A549 (cell line): ENCODE data around the gene CTDP1. TPM values are rescaled to one million over a fixed set of nuclear protein-coding genes. Genes with fewer than 3 reads are reported as not detected.

Source experiments
- ATAC-seq, 2 experiments: fragments of 200-7000 bp in 1 of 2; fragments of >200 bp in 1 of 2; cut with Nextera tagmentation in 1 of 2; cut with Tn5 transposase in 1 of 2; 3 replicates each; pipeline versions ENCODE4 v1.8.0 to v1.9.1; 2018 to 2020; ENCODE audit warnings: mild to moderate bottlenecking in 1 of 2, moderate library complexity in 1 of 2
- CTCF ChIA-PET: fragments of 300-600 bp; sonication (Branson Sonifier 250); formaldehyde crosslinking; extraction: SDS; loops from one replicate; lab custom pipeline; 2021; ENCODE audit warnings: antibody characterized with exemption, inconsistent platforms; lab: Yijun Ruan, JAX
- POLR2A ChIA-PET: fragments of 350-600 bp; formaldehyde crosslinking; extraction: SDS; loops from one replicate; lab custom pipeline; 2021; ENCODE audit warnings: antibody characterized with exemption, inconsistent platforms; lab: Yijun Ruan, JAX
- DNase-seq, 2 experiments: peaks; one replicate each; pipeline versions ENCODE4 v3.0.0 to v3.0.0-alpha.2; 2011 to 2016; ENCODE audit warnings: low read depth in 1 of 2, low spot score in 1 of 2
- FAIRE-seq: peaks from 2 replicates; lab custom pipeline; 2011; peaks lifted over from hg19 to GRCh38; lab: Jason Lieb, UNC
- H3K27ac ChIP-seq, 2 experiments: fragments of >200 bp; sonication (Bioruptor Twin); formaldehyde crosslinking; 3 replicates each; pipeline ENCODE4 v1.5.1; 2016 to 2017
- H3K4me1 ChIP-seq: fragments of >200 bp; sonication (Bioruptor Twin); formaldehyde crosslinking; 3 replicates; pipeline ENCODE4 v1.6.1; 2016
- H3K4me2 ChIP-seq: fragments of >200 bp; sonication (Bioruptor Twin); formaldehyde crosslinking; 3 replicates; pipeline ENCODE4 v1.6.1; 2016
- H3K4me3 ChIP-seq: fragments of >200 bp; sonication (Bioruptor Twin); formaldehyde crosslinking; 3 replicates; pipeline ENCODE4 v1.5.1; 2016
- H3K9me3 ChIP-seq: fragments of >200 bp; sonication (Bioruptor Twin); formaldehyde crosslinking; 3 replicates; pipeline ENCODE4 v1.6.1; 2016
- CBX8 ChIP-seq: fragments of 200-600 bp; sonication (generic); IDR thresholded peaks from 2 replicates; pipeline ENCODE4 v1.6.1; 2016
- CEBPB ChIP-seq, 2 experiments: fragments of >200 bp in 1 of 2; sonication (Bioruptor Twin) in 1 of 2; formaldehyde crosslinking in 1 of 2; IDR thresholded peaks; 2 replicates each; pipeline ENCODE4 v1.6.1; 2012 to 2016
- CHD4 ChIP-seq: fragments of 200-600 bp; sonication (generic); IDR thresholded peaks from 2 replicates; pipeline ENCODE4 v1.6.1; 2016; ENCODE audit warnings: antibody characterized with exemption, mild to moderate bottlenecking, borderline replicate concordance
- EHF ChIP-seq: fragments of 250-450 bp; sonication (Bioruptor Pico); IDR thresholded peaks from 2 replicates; pipeline ENCODE4 v1.5.0; 2020; ENCODE audit warnings: mild to moderate bottlenecking
- EP300 ChIP-seq, 2 experiments: fragments of >200 bp; sonication (Bioruptor Twin); formaldehyde crosslinking; IDR thresholded peaks; 2 replicates in 1 of 2; 3 replicates in 1 of 2; pipeline ENCODE4 v1.6.1; 2016 to 2017
- ESRRA ChIP-seq: fragments of 150-350 bp; IDR thresholded peaks from 2 replicates; pipeline ENCODE4 v1.6.1; 2014; ENCODE audit warnings: mild to moderate bottlenecking, low read length, borderline replicate concordance
- GATA3 ChIP-seq: IDR thresholded peaks from 2 replicates; pipeline ENCODE4 v1.6.1; 2012; ENCODE audit warnings: borderline replicate concordance
- HDAC2 ChIP-seq: fragments of 200-600 bp; sonication (generic); IDR thresholded peaks from 2 replicates; pipeline ENCODE4 v1.6.1; 2016
- HOXA7 ChIP-seq: fragments of 250-450 bp; sonication (Bioruptor Pico); IDR thresholded peaks from 2 replicates; pipeline ENCODE4 v1.5.0; 2020; ENCODE audit warnings: mild to moderate bottlenecking, moderate library complexity
- JUN ChIP-seq, 2 experiments: fragments of >200 bp; sonication (Bioruptor Twin); formaldehyde crosslinking; IDR thresholded peaks; 2 replicates in 1 of 2; 3 replicates in 1 of 2; pipeline ENCODE4 v1.6.1; 2016 to 2017
- POLR2AphosphoS2 ChIP-seq: conservative IDR thresholded peaks from 2 replicates; pipeline ENCODE4 v1.6.1; 2012; ENCODE audit warnings: low read length, improper control_type of control experiment, inconsistent platforms
- RARB ChIP-seq: fragments of 250-450 bp; sonication (Bioruptor Pico); IDR thresholded peaks from 2 replicates; pipeline ENCODE4 v1.8.0; 2021; ENCODE audit warnings: mild to moderate bottlenecking, moderate library complexity
- RCOR1 ChIP-seq: fragments of 150-350 bp; IDR thresholded peaks from 2 replicates; pipeline ENCODE4 v1.6.1; 2014; ENCODE audit warnings: antibody characterized with exemption, low read length, low read depth
- RFX5 ChIP-seq: fragments of 450-650 bp; IDR thresholded peaks from 2 replicates; pipeline ENCODE4 v1.7.1; 2014; ENCODE audit warnings: antibody characterized with exemption, mild to moderate bottlenecking, moderate library complexity
- SREBF2 ChIP-seq: fragments of 450-650 bp; IDR thresholded peaks from 2 replicates; pipeline ENCODE4 v1.6.1; 2014; ENCODE audit warnings: mild to moderate bottlenecking, moderate library complexity
- ZC3H11A ChIP-seq: fragments of 450-650 bp; IDR thresholded peaks from 2 replicates; pipeline ENCODE4 v1.6.1; 2014; ENCODE audit warnings: antibody characterized with exemption, mild to moderate bottlenecking
- ZFP36 ChIP-seq: fragments of 450-650 bp; IDR thresholded peaks from 2 replicates; pipeline ENCODE4 v1.6.1; 2014; ENCODE audit warnings: borderline replicate concordance; ENCODE audit not compliant: partially characterized antibody
- ZNF302 ChIP-seq: fragments of 250-450 bp; sonication (Bioruptor Pico); IDR thresholded peaks from 2 replicates; pipeline ENCODE4 v1.9.0; 2021; ENCODE audit warnings: inconsistent platforms, mild to moderate bottlenecking, moderate library complexity
- ZSCAN20 ChIP-seq: fragments of 250-450 bp; sonication (Bioruptor Pico); IDR thresholded peaks from 2 replicates; pipeline ENCODE4 v1.8.0; 2022; ENCODE audit warnings: mild to moderate bottlenecking, moderate library complexity
- WGBS: methylation state at CpG from one replicate; pipeline ENCODE4 v1.1.6; 2017; ENCODE audit errors: missing lambda C conversion rate; 5-methylcytosine and 5-hydroxymethylcytosine counted together
- polyA plus RNA-seq, 4 experiments: library from polyadenylated mRNA; depleted of rRNA in 3 of 4; stranded (reverse); fragments of >200 nt; fragmentation: RNase III in 1 of 4; extraction: RNeasy Plus Mini Kit Qiagen cat#74134 plus additional on column Dnase treatment in 1 of 4; gene quantifications; 2 replicates in 3 of 4; 3 replicates in 1 of 4; pipeline ENCODE4 v1.2.3, GENCODE V29; 2011 to 2017
- TF ChIP-seq, protein P1 (sequence below): fragments of >200 bp; sonication (Bioruptor Twin); formaldehyde crosslinking; IDR thresholded peaks from 3 replicates; pipeline ENCODE4 v1.5.1; 2016
- TF ChIP-seq, protein P2 (sequence below): fragments of >200 bp; sonication (Bioruptor Twin); formaldehyde crosslinking; IDR thresholded peaks from 3 replicates; pipeline ENCODE4 v1.6.1; 2016
- TF ChIP-seq, protein P3 (sequence below): IDR thresholded peaks from 2 replicates; pipeline ENCODE4 v1.6.1; 2012
- TF ChIP-seq, protein P4 (sequence below): fragments of 250-450 bp; sonication (Bioruptor Pico); IDR thresholded peaks from 2 replicates; pipeline ENCODE4 v1.5.0; 2020; ENCODE audit warnings: low read depth, mild to moderate bottlenecking, moderate library complexity
- TF ChIP-seq, protein P5 (sequence below): fragments of 200-600 bp; sonication (generic); IDR thresholded peaks from 2 replicates; pipeline ENCODE4 v1.6.1; 2016; ENCODE audit warnings: antibody characterized with exemption, mild to moderate bottlenecking, moderate library complexity

Gene CTDP1
- polyA plus RNA-seq, 2 of the 4 experiments (the other 2 are of a cell fraction), result 6.8 to 12.1 TPM

DNA sequence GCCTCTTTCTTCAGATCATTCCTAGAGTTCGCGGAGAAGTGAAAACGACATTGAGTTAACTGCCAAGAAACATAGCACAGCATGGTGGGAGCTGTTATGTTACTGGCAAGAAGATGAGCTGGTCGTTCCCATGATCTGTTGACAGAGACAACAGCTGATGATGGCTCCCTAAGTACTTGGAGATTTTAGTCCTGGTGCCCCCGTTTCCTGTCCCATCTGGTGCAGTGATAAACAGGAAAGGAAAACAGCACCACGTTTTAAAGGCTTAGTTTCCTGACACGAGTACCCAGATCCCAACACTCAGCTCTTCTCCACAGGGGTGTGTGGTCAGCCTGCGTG, 61.7 kb downstream of the CTDP1 start (continued):
- TF ChIP-seq CEBPB (IDR thresholded peaks at IDR 0.05) (no peak), ZFP36 (no peak), EHF (CRISPR knock-in tag) (no peak), ZSCAN20 (CRISPR knock-in tag) (no peak)

DNA sequence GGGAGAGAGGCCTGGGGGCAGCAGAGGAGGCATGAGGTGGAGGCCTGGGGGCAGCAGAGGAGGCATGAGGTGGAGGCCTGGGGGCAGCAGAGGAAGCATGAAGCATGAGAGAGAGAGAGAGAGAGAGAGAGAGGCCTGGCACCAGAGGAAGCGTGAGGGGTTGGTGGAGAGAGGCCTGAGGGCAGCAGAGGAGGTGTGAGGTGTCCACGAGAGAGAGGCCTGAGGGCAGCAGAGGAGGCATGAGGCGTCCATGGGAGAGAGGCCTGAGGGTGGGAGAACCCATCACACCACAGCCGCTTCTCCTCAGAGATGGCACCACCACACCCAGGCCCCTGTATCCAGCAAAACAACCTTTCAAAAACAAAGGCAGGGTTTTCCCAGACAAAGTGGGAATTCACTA, 62.5 kb downstream of the CTDP1 start:
- CTCF ChIA-PET, result no interaction called here

DNA sequence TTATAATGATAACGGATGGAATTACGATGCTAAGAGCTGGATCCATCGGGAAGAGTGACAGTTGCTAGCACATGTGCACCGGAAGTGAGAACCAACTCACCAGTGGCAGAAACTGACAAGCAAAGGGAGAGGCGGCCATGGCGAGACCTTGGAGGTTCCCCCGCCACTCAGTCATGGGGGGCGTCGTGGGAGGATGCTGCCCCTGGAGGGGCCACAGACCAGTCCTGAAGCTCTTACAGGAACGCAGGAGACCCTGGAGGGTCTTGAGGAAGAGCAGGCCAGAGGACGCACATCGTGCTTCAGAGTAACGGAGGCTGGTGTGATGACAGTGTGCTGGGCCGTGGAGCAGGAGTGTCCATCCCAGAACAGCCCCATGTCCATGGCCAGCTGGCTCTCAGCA, 65.0 kb downstream of the CTDP1 start:
- ATAC-seq, result no peak
- ChIA-PET POLR2A (no interaction called here), CTCF (no interaction called here)
- H3K4me2 ChIP-seq, result no peak overlapping the region
- FAIRE-seq, result no peak
- TF ChIP-seq ZC3H11A (no peak), RFX5 (no peak), HDAC2 (no peak), CBX8 (no peak), CHD4 (no peak), HOXA7 (no peak), POLR2AphosphoS2 (no peak), ZNF302 (no peak), CEBPB (IDR thresholded peaks at IDR 0.05) (no peak), GATA3 (no peak), JUN (IDR thresholded peaks at IDR 0.05) (no peak), ESRRA (no peak), RCOR1 (no peak)
- TF ChIP-seq, protein P1, sequence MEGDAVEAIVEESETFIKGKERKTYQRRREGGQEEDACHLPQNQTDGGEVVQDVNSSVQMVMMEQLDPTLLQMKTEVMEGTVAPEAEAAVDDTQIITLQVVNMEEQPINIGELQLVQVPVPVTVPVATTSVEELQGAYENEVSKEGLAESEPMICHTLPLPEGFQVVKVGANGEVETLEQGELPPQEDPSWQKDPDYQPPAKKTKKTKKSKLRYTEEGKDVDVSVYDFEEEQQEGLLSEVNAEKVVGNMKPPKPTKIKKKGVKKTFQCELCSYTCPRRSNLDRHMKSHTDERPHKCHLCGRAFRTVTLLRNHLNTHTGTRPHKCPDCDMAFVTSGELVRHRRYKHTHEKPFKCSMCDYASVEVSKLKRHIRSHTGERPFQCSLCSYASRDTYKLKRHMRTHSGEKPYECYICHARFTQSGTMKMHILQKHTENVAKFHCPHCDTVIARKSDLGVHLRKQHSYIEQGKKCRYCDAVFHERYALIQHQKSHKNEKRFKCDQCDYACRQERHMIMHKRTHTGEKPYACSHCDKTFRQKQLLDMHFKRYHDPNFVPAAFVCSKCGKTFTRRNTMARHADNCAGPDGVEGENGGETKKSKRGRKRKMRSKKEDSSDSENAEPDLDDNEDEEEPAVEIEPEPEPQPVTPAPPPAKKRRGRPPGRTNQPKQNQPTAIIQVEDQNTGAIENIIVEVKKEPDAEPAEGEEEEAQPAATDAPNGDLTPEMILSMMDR, result no peak
- TF ChIP-seq, protein P2, sequence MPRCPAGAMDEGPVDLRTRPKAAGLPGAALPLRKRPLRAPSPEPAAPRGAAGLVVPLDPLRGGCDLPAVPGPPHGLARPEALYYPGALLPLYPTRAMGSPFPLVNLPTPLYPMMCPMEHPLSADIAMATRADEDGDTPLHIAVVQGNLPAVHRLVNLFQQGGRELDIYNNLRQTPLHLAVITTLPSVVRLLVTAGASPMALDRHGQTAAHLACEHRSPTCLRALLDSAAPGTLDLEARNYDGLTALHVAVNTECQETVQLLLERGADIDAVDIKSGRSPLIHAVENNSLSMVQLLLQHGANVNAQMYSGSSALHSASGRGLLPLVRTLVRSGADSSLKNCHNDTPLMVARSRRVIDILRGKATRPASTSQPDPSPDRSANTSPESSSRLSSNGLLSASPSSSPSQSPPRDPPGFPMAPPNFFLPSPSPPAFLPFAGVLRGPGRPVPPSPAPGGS, result no peak
- TF ChIP-seq, protein P3, sequence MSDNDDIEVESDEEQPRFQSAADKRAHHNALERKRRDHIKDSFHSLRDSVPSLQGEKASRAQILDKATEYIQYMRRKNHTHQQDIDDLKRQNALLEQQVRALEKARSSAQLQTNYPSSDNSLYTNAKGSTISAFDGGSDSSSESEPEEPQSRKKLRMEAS, result no peak
- 89% methylated on average over 14 of the region's 14 CpGs for WGBS
- DNase-seq, result no peak
- no peak overlapping the region for H3K27ac ChIP-seq
- no peak overlapping the region for H3K4me3 ChIP-seq
- H3K9me3 ChIP-seq, result no peaks in the 10 kb centered on the region
- no peaks in the 10 kb centered on the region for H3K4me1 ChIP-seq

More for the DNA sequence above, 62.5 kb downstream of the CTDP1 start:
- Histone ChIP-seq H3K4me3 (no peak overlapping the region), H3K9me3 (no peaks in the 10 kb centered on the region), H3K4me2 (no peak overlapping the region), H3K4me1 (no peaks in the 10 kb centered on the region), H3K27ac (no peak overlapping the region)
- no peak for FAIRE-seq
- DNase-seq, result no peak
- ATAC-seq, result no peak
- TF ChIP-seq EP300 (IDR thresholded peaks at IDR 0.05), result no peak
- TF ChIP-seq SREBF2, result no peak
- TF ChIP-seq, protein P4, sequence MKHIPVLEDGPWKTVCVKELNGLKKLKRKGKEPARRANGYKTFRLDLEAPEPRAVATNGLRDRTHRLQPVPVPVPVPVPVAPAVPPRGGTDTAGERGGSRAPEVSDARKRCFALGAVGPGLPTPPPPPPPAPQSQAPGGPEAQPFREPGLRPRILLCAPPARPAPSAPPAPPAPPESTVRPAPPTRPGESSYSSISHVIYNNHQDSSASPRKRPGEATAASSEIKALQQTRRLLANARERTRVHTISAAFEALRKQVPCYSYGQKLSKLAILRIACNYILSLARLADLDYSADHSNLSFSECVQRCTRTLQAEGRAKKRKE, result no peak
- no peak for TF ChIP-seq RARB
- no peak for TF ChIP-seq POLR2AphosphoS2
- TF ChIP-seq, protein P5, sequence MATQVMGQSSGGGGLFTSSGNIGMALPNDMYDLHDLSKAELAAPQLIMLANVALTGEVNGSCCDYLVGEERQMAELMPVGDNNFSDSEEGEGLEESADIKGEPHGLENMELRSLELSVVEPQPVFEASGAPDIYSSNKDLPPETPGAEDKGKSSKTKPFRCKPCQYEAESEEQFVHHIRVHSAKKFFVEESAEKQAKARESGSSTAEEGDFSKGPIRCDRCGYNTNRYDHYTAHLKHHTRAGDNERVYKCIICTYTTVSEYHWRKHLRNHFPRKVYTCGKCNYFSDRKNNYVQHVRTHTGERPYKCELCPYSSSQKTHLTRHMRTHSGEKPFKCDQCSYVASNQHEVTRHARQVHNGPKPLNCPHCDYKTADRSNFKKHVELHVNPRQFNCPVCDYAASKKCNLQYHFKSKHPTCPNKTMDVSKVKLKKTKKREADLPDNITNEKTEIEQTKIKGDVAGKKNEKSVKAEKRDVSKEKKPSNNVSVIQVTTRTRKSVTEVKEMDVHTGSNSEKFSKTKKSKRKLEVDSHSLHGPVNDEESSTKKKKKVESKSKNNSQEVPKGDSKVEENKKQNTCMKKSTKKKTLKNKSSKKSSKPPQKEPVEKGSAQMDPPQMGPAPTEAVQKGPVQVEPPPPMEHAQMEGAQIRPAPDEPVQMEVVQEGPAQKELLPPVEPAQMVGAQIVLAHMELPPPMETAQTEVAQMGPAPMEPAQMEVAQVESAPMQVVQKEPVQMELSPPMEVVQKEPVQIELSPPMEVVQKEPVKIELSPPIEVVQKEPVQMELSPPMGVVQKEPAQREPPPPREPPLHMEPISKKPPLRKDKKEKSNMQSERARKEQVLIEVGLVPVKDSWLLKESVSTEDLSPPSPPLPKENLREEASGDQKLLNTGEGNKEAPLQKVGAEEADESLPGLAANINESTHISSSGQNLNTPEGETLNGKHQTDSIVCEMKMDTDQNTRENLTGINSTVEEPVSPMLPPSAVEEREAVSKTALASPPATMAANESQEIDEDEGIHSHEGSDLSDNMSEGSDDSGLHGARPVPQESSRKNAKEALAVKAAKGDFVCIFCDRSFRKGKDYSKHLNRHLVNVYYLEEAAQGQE, result no peak
- 91% methylated on average over 4 of the region's 4 CpGs for WGBS
- POLR2A ChIA-PET, result interaction anchor here (0.5 kb wide), 1 partner anchor 41 kb away, joined by 3 read pairs; no protein-coding TSS in a partner anchor
